GDM1 (cell line): ENCODE measurements around the gene GIGYF2.
A peak's percentile ranks its signal among the peaks of the same experiment; 100 is the strongest.
"Not testable (repeated sequence)": the region's sequence is repeated elsewhere in the genome, so short reads cannot be mapped to it uniquely, and the experiment has no call there.

Experiments
- DNase-seq: peaks from one replicate; lab custom pipeline; 2025; lab: John Stamatoyannopoulos, UW

Gene GIGYF2

GRCh38 chr2:232689152-232689910 is 7.8 kb upstream of the GIGYF2 start:
- DNase-seq, result no peak

- DNase-seq, result not testable (repeated sequence)
Measured at GRCh38 chr2:232691117-232691516, 6.0 kb upstream of the GIGYF2 start.

GRCh38 chr2:232693344-232693743 is 3.8 kb upstream of the GIGYF2 start:
- DNase-seq, result no peak

- no peak for DNase-seq
Measured at GRCh38 chr2:232696609-232697058, 497 bp upstream of the GIGYF2 start.

- no peak for DNase-seq
Measured at GRCh38 chr2:232697807-232698110, 628 bp downstream of the GIGYF2 start.

GRCh38 chr2:232698556-232699091 is 1.5 kb downstream of the GIGYF2 start:
- no peak for DNase-seq

- no peak for DNase-seq
Measured at GRCh38 chr2:232699110-232699509, 2.0 kb downstream of the GIGYF2 start.

- DNase-seq, result no peak
Measured at GRCh38 chr2:232700154-232700553, 3.0 kb downstream of the GIGYF2 start.

- no peak for DNase-seq
Measured at GRCh38 chr2:232707076-232707475, 9.9 kb downstream of the GIGYF2 start.

- DNase-seq, result no peak
Measured at GRCh38 chr2:232713505-232713904, 16.4 kb downstream of the GIGYF2 start.

- no peak for DNase-seq
Measured at GRCh38 chr2:232714969-232715368, 17.8 kb downstream of the GIGYF2 start.

GRCh38 chr2:232720056-232720455 is 22.9 kb downstream of the GIGYF2 start:
- DNase-seq, result not testable (repeated sequence)

- no peak for DNase-seq
Measured at GRCh38 chr2:232721261-232721660, 24.1 kb downstream of the GIGYF2 start.

- DNase-seq, result peak; percentile 20
Measured at GRCh38 chr2:232721882-232722281, 24.8 kb downstream of the GIGYF2 start.

GRCh38 chr2:232723027-232723426 is 25.9 kb downstream of the GIGYF2 start:
- no peak for DNase-seq

GRCh38 chr2:232728785-232729184 is 31.7 kb downstream of the GIGYF2 start:
- DNase-seq, result no peak

- DNase-seq, result no peak
Measured at GRCh38 chr2:232731470-232731869, 34.3 kb downstream of the GIGYF2 start.

GRCh38 chr2:232741294-232741693 is 44.2 kb downstream of the GIGYF2 start:
- peak; percentile 55 for DNase-seq

- no peak for DNase-seq
Measured at GRCh38 chr2:232741972-232742371, 44.8 kb downstream of the GIGYF2 start.

GRCh38 chr2:232744963-232745362 is 47.8 kb downstream of the GIGYF2 start:
- no peak for DNase-seq

GRCh38 chr2:232748038-232748437 is 50.9 kb downstream of the GIGYF2 start:
- DNase-seq, result no peak

GRCh38 chr2:232749331-232749730 is 52.2 kb downstream of the GIGYF2 start:
- DNase-seq, result no peak

GRCh38 chr2:232750135-232750671 is 53.1 kb downstream of the GIGYF2 start:
- no peak for DNase-seq

GRCh38 chr2:232757905-232758304 is 60.8 kb downstream of the GIGYF2 start:
- no peak for DNase-seq
